GM21515 (cell line): ENCODE data around the gene CCL16.
"Not testable (repeated sequence)": the region's sequence is repeated elsewhere in the genome, so short reads cannot be mapped to it uniquely, and the experiment has no call there.

Experiments
- ATAC-seq: cut with Tn5 transposase; IDR thresholded peaks from one replicate; pipeline ENCODE4 v1.9.1; 2021; ENCODE audit not compliant: unreplicated experiment

Gene CCL16

GRCh38 chr17:35942588-35943186 lies 38.6 kb downstream of the CCL16 start:
- no peak for ATAC-seq

GRCh38 chr17:35938492-35938891 lies 42.8 kb downstream of the CCL16 start:
- not testable (repeated sequence) for ATAC-seq

GRCh38 chr17:35936063-35936462 lies 45.2 kb downstream of the CCL16 start:
- ATAC-seq, result no peak

- no peak for ATAC-seq
Measured at GRCh38 chr17:35934760-35935159, 46.5 kb downstream of the CCL16 start.

- no peak for ATAC-seq
Measured at GRCh38 chr17:35932586-35932985, 48.7 kb downstream of the CCL16 start.

- no peak for ATAC-seq
Measured at GRCh38 chr17:35931794-35932425, 49.4 kb downstream of the CCL16 start.

- peak; percentile 59 for ATAC-seq
Measured at GRCh38 chr17:35930211-35931065, 50.9 kb downstream of the CCL16 start, which contains the start of gene RDM1. Gene RDM1, minus strand, starts transcription at chr17:35930773. Its CDS starts 46 bp downstream, at chr17:35930727.

GRCh38 chr17:35927714-35928113 lies 53.6 kb downstream of the CCL16 start:
- no peak for ATAC-seq
